Measurements from ENCODE around the gene HVCN1. TPM values are rescaled to one million over a fixed set of nuclear protein-coding genes. Genes with fewer than 3 reads are reported as not detected.

The HVCN1 gene
- total RNA-seq, 1 donor from 2014 or later, result 7.6 TPM

DNA sequence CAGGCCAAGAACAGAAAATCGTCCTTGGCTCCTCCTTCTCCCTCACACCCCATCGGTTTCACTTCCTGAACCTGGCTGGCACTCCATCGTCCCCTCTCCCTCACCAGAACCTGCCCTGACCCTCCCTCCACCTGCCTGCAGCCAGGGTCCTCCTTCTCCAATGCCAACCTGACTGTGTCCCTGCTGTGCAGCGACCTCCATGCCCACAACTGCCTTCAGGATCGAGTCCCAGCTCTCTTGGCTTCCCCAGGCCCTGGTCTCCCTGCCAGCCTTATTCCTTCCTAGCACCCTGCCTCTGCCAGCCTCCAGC, 19.8 kb downstream of the HVCN1 start:
- Histone ChIP-seq H3K4me3 (no peak overlapping the region), H3K9me3 (peaks cover 8% of the 10 kb centered on the region), H3K27me3 (no peaks in the 10 kb centered on the region), H3K36me3 (peaks cover 0 to 8% of the 10 kb centered on the region in 2 donors), H3K4me1 (no peaks in the 10 kb centered on the region), H3K27ac (no peak overlapping the region)
- no peak for DNase-seq (ENCODE audit: extremely low spot score in 2 of 2)
- intact Hi-C loops (cut with DNase I), result no loop called here
- no peak for TF ChIP-seq POLR2AphosphoS5 (IDR thresholded peaks at IDR 0.05; ENCODE audit: insufficient read depth in 1 of 2, low read depth in 1 of 2)
- no peak for TF ChIP-seq POLR2A (IDR thresholded peaks at IDR 0.05)
- TF ChIP-seq, protein P1, sequence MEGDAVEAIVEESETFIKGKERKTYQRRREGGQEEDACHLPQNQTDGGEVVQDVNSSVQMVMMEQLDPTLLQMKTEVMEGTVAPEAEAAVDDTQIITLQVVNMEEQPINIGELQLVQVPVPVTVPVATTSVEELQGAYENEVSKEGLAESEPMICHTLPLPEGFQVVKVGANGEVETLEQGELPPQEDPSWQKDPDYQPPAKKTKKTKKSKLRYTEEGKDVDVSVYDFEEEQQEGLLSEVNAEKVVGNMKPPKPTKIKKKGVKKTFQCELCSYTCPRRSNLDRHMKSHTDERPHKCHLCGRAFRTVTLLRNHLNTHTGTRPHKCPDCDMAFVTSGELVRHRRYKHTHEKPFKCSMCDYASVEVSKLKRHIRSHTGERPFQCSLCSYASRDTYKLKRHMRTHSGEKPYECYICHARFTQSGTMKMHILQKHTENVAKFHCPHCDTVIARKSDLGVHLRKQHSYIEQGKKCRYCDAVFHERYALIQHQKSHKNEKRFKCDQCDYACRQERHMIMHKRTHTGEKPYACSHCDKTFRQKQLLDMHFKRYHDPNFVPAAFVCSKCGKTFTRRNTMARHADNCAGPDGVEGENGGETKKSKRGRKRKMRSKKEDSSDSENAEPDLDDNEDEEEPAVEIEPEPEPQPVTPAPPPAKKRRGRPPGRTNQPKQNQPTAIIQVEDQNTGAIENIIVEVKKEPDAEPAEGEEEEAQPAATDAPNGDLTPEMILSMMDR (IDR thresholded peaks at IDR 0.05), result no peak

DNA sequence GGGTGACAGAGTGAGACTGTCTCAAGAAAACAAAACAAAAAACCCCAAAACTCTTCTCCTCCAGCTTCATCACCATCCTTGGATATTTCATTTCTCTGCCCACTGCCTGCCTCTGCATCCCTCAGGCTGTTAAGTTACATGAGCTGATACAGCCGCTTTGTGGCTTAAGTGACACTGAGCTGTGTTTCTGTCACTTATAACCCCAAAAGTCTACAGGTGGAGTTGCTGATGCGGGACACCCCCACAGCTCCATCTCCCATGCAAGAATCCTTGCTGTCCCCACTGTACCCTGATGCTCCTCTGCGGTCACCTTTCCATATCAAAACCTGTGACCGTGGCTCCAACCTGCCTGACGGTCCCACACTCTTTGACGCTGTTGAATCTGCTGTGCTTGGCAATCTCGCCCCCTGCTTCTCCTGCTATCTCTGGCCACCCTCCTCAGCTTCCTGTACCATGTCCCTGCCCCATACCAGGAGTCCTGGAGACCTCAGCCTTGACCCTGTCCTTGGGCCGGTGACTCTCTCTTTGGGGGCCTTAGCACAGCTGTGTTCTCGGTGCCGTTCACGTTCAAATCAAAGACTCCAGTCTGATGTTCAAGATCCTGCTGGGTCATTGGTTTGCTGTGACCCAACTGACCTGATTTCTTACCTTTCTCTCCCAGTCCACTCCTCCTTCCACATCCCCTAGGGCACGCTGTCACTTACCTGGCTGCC, 20.3 kb downstream of the HVCN1 start:
- Histone ChIP-seq H3K4me1 (no peaks in the 10 kb centered on the region), H3K4me3 (no peak overlapping the region), H3K9me3 (peaks cover 8% of the 10 kb centered on the region), H3K36me3 (peaks cover 0 to 8% of the 10 kb centered on the region in 2 donors), H3K27ac (no peak overlapping the region), H3K27me3 (no peaks in the 10 kb centered on the region)
- TF ChIP-seq POLR2A (IDR thresholded peaks at IDR 0.05), result no peak
- TF ChIP-seq, protein P1 (IDR thresholded peaks at IDR 0.05), result no peak
- TF ChIP-seq POLR2AphosphoS5 (IDR thresholded peaks at IDR 0.05; ENCODE audit: insufficient read depth in 1 of 2, low read depth in 1 of 2), result no peak
- no peak for DNase-seq (ENCODE audit: extremely low spot score in 2 of 2)
- intact Hi-C loops (cut with DNase I), result no loop called here

DNA sequence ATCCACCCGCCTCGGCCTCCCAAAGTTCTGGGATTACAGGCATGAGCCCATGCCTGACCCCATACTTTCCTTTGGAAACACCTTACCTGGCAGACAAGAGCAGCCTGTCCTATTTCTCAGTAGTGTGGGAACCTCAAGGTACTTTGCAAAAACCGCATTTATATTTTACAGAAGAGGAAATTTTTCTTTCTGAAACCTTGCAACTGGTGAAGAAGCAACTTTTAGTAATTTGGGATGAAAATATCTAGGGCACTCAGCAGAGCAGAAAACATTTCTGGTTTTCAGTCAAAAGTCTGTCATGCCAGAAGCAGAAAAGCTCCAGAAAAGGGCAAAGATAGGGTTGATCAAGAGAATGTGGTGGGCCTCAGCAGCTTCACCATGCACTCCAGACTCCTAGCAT, 21.2 kb downstream of the HVCN1 start:
- Histone ChIP-seq H3K4me1 (no peaks in the 10 kb centered on the region), H3K36me3 (peaks cover 0 to 8% of the 10 kb centered on the region in 2 donors), H3K4me3 (no peak overlapping the region), H3K27ac (no peak overlapping the region), H3K9me3 (peaks cover 8% of the 10 kb centered on the region), H3K27me3 (no peaks in the 10 kb centered on the region)
- intact Hi-C loops (cut with DNase I), result no loop called here
- TF ChIP-seq, protein P1 (IDR thresholded peaks at IDR 0.05), result no peak
- TF ChIP-seq POLR2AphosphoS5 (IDR thresholded peaks at IDR 0.05; ENCODE audit: insufficient read depth in 1 of 2, low read depth in 1 of 2), result no peak
- TF ChIP-seq POLR2A (IDR thresholded peaks at IDR 0.05), result no peak
- no peak for DNase-seq (ENCODE audit: extremely low spot score in 2 of 2)

DNA sequence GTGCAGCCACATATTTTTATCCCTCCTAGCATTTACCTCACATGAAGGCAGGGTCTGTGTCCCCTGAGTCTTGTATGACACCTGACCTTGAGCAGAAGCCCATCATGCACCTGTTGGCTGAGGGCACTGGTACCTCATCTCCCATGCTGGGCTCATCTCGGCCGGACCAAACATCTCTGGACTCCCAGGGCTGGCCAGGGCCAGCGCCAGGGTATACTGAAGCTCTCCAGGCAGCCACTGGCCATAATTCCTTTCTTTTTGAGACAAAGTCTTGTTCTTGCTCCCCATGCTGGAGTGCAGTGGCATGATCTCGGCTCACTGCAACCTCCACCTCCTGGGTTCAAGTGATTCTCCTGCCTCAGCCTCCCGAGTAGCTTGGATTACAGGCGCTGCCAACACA, 22.0 kb downstream of the HVCN1 start:
- H3K4me1 ChIP-seq, result no peaks in the 10 kb centered on the region
- H3K4me3 ChIP-seq, result no peak overlapping the region
- TF ChIP-seq POLR2A (IDR thresholded peaks at IDR 0.05), result no peak
- no peak for TF ChIP-seq POLR2AphosphoS5 (IDR thresholded peaks at IDR 0.05; ENCODE audit: insufficient read depth in 1 of 2, low read depth in 1 of 2)
- TF ChIP-seq, protein P1 (IDR thresholded peaks at IDR 0.05), result no peak
- no peak overlapping the region for H3K27ac ChIP-seq
- DNase-seq (ENCODE audit: extremely low spot score in 2 of 2), result no peak
- intact Hi-C loops (cut with DNase I), result no loop called here
- peaks cover 8% of the 10 kb centered on the region for H3K9me3 ChIP-seq
- H3K36me3 ChIP-seq, result peaks cover 0 to 8% of the 10 kb centered on the region in 2 donors
- no peaks in the 10 kb centered on the region for H3K27me3 ChIP-seq

DNA sequence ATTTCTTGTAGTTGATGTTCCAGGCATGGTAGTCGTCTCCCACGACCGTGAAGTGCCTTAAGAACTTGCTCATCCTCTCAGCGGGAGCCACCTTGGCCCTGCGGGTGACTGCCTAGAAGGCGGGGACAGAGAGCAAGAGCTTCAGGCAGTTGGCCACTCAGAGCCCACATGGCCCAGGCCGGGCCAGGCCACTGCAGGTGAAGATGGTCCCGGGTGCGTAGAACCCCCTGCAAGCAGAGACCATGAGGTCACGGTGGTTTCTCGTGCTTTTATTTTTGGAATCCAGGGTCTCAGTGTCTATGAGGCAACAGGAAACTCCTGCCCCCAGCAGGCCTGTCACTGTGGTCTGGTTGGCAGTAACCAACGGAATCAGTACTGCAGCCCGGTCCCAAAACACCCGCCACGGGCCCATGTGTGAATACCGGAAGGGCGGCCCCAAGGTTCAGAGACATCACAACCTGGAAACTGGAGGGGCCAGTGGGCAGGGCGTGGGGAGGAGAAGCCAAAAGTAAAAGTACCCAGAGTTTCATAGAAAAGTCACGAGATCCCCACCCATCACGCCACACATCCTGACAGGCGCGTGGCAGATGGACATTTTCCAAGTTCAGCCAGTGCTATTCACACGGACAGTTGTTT, 27.5 kb downstream of the HVCN1 start:
- Histone ChIP-seq H3K4me3 (no peak overlapping the region), H3K27ac (no peak overlapping the region), H3K4me1 (no peaks in the 10 kb centered on the region), H3K36me3 (peaks cover 0 to 8% of the 10 kb centered on the region in 2 donors), H3K27me3 (no peaks in the 10 kb centered on the region), H3K9me3 (peaks cover 8% of the 10 kb centered on the region)
- intact Hi-C loops (cut with DNase I), result no loop called here
- DNase-seq (ENCODE audit: extremely low spot score in 2 of 2), result no peak
- TF ChIP-seq, protein P1 (IDR thresholded peaks at IDR 0.05), result no peak
- TF ChIP-seq POLR2A (IDR thresholded peaks at IDR 0.05), result no peak
- no peak for TF ChIP-seq POLR2AphosphoS5 (IDR thresholded peaks at IDR 0.05; ENCODE audit: insufficient read depth in 1 of 2, low read depth in 1 of 2)
